OCI-LY1 (cell line): ENCODE results near the gene SSTR5.

ENCODE experiments used
- H2AFZ ChIP-seq: fragments of 200-600 bp; sonication (generic), shearing (Covaris generic); 2 replicates; pipeline ENCODE4 v1.6.0; 2014; ENCODE audit warnings: antibody characterized with exemption, mild to moderate bottlenecking, low read length
- H3F3A ChIP-seq: fragments of 200-600 bp; sonication (generic), shearing (Covaris generic); 2 replicates; pipeline ENCODE4 v1.6.0; 2014; ENCODE audit warnings: mild to moderate bottlenecking, antibody characterized with exemption, low read length, moderate library complexity; ENCODE audit not compliant: insufficient read depth
- H3K27ac ChIP-seq: fragments of 200-600 bp; sonication (generic); 2 replicates; pipeline ENCODE4 v1.5.1; 2014; ENCODE audit warnings: low read length, mixed run types, mild to moderate bottlenecking, low read depth; ENCODE audit not compliant: poor library complexity, severe bottlenecking
- H3K27me3 ChIP-seq: fragments of 200-600 bp; sonication (generic); 2 replicates; pipeline ENCODE4 v1.6.0; 2014; ENCODE audit warnings: antibody characterized with exemption, mild to moderate bottlenecking, low read length, moderate library complexity; ENCODE audit not compliant: insufficient read depth
- H3K36me3 ChIP-seq: fragments of 200-600 bp; sonication (generic); 2 replicates; pipeline ENCODE4 v1.6.1; 2014; ENCODE audit warnings: mild to moderate bottlenecking, antibody characterized with exemption, low read length, moderate library complexity, mixed read lengths; ENCODE audit not compliant: insufficient read depth
- H3K4me1 ChIP-seq: fragments of 200-600 bp; sonication (generic); 2 replicates; pipeline ENCODE4 v1.5.1; 2014; ENCODE audit warnings: mild to moderate bottlenecking, low read length, moderate library complexity; ENCODE audit not compliant: insufficient read depth, severe bottlenecking
- H3K4me2 ChIP-seq: fragments of 200-600 bp; sonication (generic), shearing (Covaris generic); 2 replicates; pipeline ENCODE4 v1.6.1; 2014; ENCODE audit warnings: low read length
- H3K4me3 ChIP-seq: fragments of 200-600 bp; sonication (generic); 2 replicates; pipeline ENCODE4 v1.5.1; 2014; ENCODE audit warnings: low read length, low read depth, mild to moderate bottlenecking, mixed read lengths; ENCODE audit not compliant: poor library complexity, severe bottlenecking
- H3K79me2 ChIP-seq: fragments of 200-600 bp; shearing (Covaris generic); 2 replicates; pipeline ENCODE4 v1.6.1; 2016; ENCODE audit warnings: mixed run types, low read length, mixed read lengths; ENCODE audit not compliant: insufficient read depth
- H3K9ac ChIP-seq: fragments of 200-600 bp; sonication (generic), shearing (Covaris generic); 2 replicates; pipeline ENCODE4 v1.6.1; 2014; ENCODE audit warnings: mild to moderate bottlenecking, low read length, mixed read lengths
- H3K9me2 ChIP-seq: fragments of 200-600 bp; sonication (generic), shearing (Covaris generic); 2 replicates; pipeline ENCODE4 v1.6.1; 2014; ENCODE audit warnings: low read depth, mild to moderate bottlenecking, low read length, mixed read lengths
- H3K9me3 ChIP-seq: fragments of 200-600 bp; shearing (Covaris generic); 2 replicates; pipeline ENCODE4 v1.6.1; 2014; ENCODE audit warnings: low read length, mixed read lengths
- H4K20me1 ChIP-seq: fragments of 200-600 bp; sonication (generic), shearing (Covaris generic); 2 replicates; pipeline ENCODE4 v1.6.0; 2016; ENCODE audit warnings: mild to moderate bottlenecking, low read length; ENCODE audit not compliant: insufficient read depth
- CTCF ChIP-seq: fragments of 200-600 bp; sonication (generic), shearing (Covaris generic); IDR thresholded peaks from 2 replicates; pipeline ENCODE4 v1.5.1; 2017; ENCODE audit warnings: mild to moderate bottlenecking, antibody characterized with exemption, low read length, moderate library complexity, mixed read lengths
- EZH2 ChIP-seq: fragments of 200-600 bp; sonication (generic), shearing (Covaris generic); IDR thresholded peaks from 2 replicates; pipeline ENCODE4 v1.8.0; 2017; ENCODE audit warnings: borderline replicate concordance, mixed run types, mild to moderate bottlenecking, antibody characterized with exemption, low read length, moderate library complexity, mixed read lengths

The SSTR5 gene

GRCh38 chr16:1070084-1070863 is 2.3 kb upstream of the SSTR5 start:
- Histone ChIP-seq H4K20me1 (no peaks in the 10 kb centered on the region), H3K36me3 (no peaks in the 10 kb centered on the region), H3F3A (no peaks in the 10 kb centered on the region), H2AFZ (no peak overlapping the region), H3K9me2 (no peaks in the 10 kb centered on the region), H3K79me2 (no peaks in the 10 kb centered on the region), H3K4me3 (no peak overlapping the region), H3K27me3 (no peaks in the 10 kb centered on the region), H3K9ac (no peak overlapping the region), H3K4me2 (no peak overlapping the region), H3K9me3 (no peaks in the 10 kb centered on the region), H3K4me1 (no peaks in the 10 kb centered on the region), H3K27ac (no peak overlapping the region)
- no peak for TF ChIP-seq CTCF
- no peak for TF ChIP-seq EZH2

GRCh38 chr16:1070864-1071408 is 1.6 kb upstream of the SSTR5 start:
- H3K79me2 ChIP-seq, result no peaks in the 10 kb centered on the region
- no peak overlapping the region for H3K27ac ChIP-seq
- no peaks in the 10 kb centered on the region for H3K9me2 ChIP-seq
- H3K9me3 ChIP-seq, result no peaks in the 10 kb centered on the region
- no peak overlapping the region for H2AFZ ChIP-seq
- H4K20me1 ChIP-seq, result no peaks in the 10 kb centered on the region
- no peaks in the 10 kb centered on the region for H3K27me3 ChIP-seq
- no peaks in the 10 kb centered on the region for H3K36me3 ChIP-seq
- TF ChIP-seq CTCF, result no peak
- H3K9ac ChIP-seq, result no peak overlapping the region
- no peak overlapping the region for H3K4me2 ChIP-seq
- H3K4me3 ChIP-seq, result no peak overlapping the region
- H3K4me1 ChIP-seq, result no peaks in the 10 kb centered on the region
- no peaks in the 10 kb centered on the region for H3F3A ChIP-seq

- Histone ChIP-seq H3K79me2 (no peaks in the 10 kb centered on the region), H3F3A (no peaks in the 10 kb centered on the region), H3K27ac (no peak overlapping the region), H3K4me1 (no peaks in the 10 kb centered on the region), H3K4me2 (no peak overlapping the region), H3K9me2 (no peaks in the 10 kb centered on the region), H3K27me3 (no peaks in the 10 kb centered on the region), H4K20me1 (no peaks in the 10 kb centered on the region), H3K36me3 (no peaks in the 10 kb centered on the region), H3K4me3 (no peak overlapping the region), H3K9me3 (no peaks in the 10 kb centered on the region), H3K9ac (no peak overlapping the region), H2AFZ (no peak overlapping the region)
- TF ChIP-seq EZH2, result no peak
- TF ChIP-seq CTCF, result no peak
These were observed 854 bp upstream of the SSTR5 start for GRCh38 chr16:1071561-1072225.
